ENCODE measurements around the gene SORCS1. TPM values are rescaled to one million over a fixed set of nuclear protein-coding genes. Genes with fewer than 3 reads are reported as not detected.

Gene SORCS1
- total and polyA plus RNA-seq, 2 of the 13 experiments (the other 11 are each of a cell fraction or from before 2014, with no cell fraction given) = not detected

DNA sequence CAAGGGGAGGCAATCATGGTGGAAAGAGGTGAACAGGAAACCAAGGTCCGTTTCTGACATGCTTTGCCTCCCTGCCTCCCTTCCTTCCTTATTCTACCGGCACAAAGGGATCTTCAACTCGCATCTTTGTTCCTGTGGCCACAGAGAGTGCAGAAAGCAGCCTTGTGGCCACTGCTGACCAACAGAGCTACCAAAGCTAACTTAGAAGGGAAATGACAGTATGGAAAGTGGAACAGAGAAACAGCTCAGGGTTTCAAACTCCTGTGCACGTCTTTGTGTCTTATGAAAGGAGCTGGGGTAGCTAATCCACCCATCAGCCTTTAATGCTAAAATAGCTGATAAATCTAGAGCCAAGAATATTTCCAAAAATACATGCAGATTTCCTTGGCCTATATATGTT lies 588.0 kb downstream of the SORCS1 start:
- Histone ChIP-seq H3K27me3 (ENCODE audit: control insufficient read depth in 1 of 2, insufficient read depth in 2 of 2, low read length in 2 of 2) (no peaks in the 10 kb centered on the region), H3K4me1 (ENCODE audit: insufficient read depth, low read length) (no peaks in the 10 kb centered on the region), H2AFZ (ENCODE audit: low read length) (no peak overlapping the region), H3K4me3 (replicated peaks in 1 of 3; ENCODE audit: insufficient read depth in 1 of 3, low read depth in 2 of 3, low read length in 3 of 3) (no peak overlapping the region), H3K27ac (ENCODE audit: extremely low read length, insufficient read depth, low read length) (no peak overlapping the region), H3K4me2 (ENCODE audit: low read depth, low read length) (no peak overlapping the region), H3K79me2 (ENCODE audit: insufficient read depth, low read length) (no peaks in the 10 kb centered on the region), H3K9me3 (ENCODE audit: low read length) (no peaks in the 10 kb centered on the region), H4K20me1 (ENCODE audit: insufficient read depth, low read length) (no peaks in the 10 kb centered on the region), H3K9ac (ENCODE audit: insufficient read depth, low read depth, low read length) (no peak overlapping the region), H3K36me3 (replicated peaks in 1 of 2; ENCODE audit: control insufficient read depth in 1 of 2, insufficient read depth in 2 of 2, low read length in 2 of 2) (no peaks in the 10 kb centered on the region)
- BruUV-seq (replicated peaks) = no TSS peak
- DNase-seq (ENCODE audit: low spot score) (no peak), ATAC-seq (no peak), FAIRE-seq (no peak)
- TF ChIP-seq JUNB (CRISPR knock-in tag; IDR thresholded peaks at IDR 0.05; ENCODE audit: borderline replicate concordance) = no peak
- TF ChIP-seq ZNF234 (CRISPR knock-in tag; conservative IDR thresholded peaks at IDR 0.05) = no peak
- TF ChIP-seq, protein P1, sequence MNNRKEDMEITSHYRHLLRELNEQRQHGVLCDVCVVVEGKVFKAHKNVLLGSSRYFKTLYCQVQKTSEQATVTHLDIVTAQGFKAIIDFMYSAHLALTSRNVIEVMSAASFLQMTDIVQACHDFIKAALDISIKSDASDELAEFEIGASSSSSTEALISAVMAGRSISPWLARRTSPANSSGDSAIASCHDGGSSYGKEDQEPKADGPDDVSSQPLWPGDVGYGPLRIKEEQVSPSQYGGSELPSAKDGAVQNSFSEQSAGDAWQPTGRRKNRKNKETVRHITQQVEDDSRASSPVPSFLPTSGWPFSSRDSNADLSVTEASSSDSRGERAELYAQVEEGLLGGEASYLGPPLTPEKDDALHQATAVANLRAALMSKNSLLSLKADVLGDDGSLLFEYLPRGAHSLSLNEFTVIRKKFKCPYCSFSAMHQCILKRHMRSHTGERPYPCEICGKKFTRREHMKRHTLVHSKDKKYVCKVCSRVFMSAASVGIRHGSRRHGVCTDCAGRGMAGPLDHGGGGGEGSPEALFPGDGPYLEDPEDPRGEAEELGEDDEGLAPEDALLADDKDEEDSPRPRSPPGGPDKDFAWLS (CRISPR knock-in tag; IDR thresholded peaks at IDR 0.05; ENCODE audit: borderline replicate concordance) = no peak
- no peak for TF ChIP-seq AKAP8 (CRISPR knock-in tag; IDR thresholded peaks at IDR 0.05)
- no peak for TF ChIP-seq HDAC2 (CRISPR knock-in tag; IDR thresholded peaks at IDR 0.05)
- TF ChIP-seq REPIN1 (CRISPR knock-in tag; IDR thresholded peaks at IDR 0.05; ENCODE audit: borderline replicate concordance, low read depth) = no peak
- TF ChIP-seq ZFP36L1 (CRISPR knock-in tag; IDR thresholded peaks at IDR 0.05) = no peak
- TF ChIP-seq, protein P2, sequence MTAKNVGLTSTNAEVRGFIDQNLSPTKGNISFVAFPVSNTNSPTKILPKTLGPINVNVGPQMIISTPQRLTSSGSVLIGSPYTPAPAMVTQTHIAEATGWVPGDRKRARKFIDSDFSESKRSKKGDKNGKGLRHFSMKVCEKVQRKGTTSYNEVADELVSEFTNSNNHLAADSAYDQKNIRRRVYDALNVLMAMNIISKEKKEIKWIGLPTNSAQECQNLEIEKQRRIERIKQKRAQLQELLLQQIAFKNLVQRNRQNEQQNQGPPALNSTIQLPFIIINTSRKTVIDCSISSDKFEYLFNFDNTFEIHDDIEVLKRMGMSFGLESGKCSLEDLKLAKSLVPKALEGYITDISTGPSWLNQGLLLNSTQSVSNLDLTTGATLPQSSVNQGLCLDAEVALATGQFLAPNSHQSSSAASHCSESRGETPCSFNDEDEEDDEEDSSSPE (CRISPR knock-in tag; IDR thresholded peaks at IDR 0.05) = no peak
- no peak for TF ChIP-seq SNRNP70 (IDR thresholded peaks at IDR 0.05; ENCODE audit: low read depth, low read length)
- no peak for TF ChIP-seq GTF3A (CRISPR knock-in tag; conservative IDR thresholded peaks at IDR 0.05)
- TF ChIP-seq PAX8 (CRISPR knock-in tag; IDR thresholded peaks at IDR 0.05; ENCODE audit: borderline replicate concordance) = no peak
- no peak for TF ChIP-seq ZSCAN21 (CRISPR knock-in tag; IDR thresholded peaks at IDR 0.05; ENCODE audit: borderline replicate concordance)
- TF ChIP-seq, protein P3, sequence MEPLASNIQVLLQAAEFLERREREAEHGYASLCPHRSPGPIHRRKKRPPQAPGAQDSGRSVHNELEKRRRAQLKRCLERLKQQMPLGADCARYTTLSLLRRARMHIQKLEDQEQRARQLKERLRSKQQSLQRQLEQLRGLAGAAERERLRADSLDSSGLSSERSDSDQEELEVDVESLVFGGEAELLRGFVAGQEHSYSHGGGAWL (CRISPR knock-in tag; IDR thresholded peaks at IDR 0.05) = no peak
- TF ChIP-seq, protein P4, sequence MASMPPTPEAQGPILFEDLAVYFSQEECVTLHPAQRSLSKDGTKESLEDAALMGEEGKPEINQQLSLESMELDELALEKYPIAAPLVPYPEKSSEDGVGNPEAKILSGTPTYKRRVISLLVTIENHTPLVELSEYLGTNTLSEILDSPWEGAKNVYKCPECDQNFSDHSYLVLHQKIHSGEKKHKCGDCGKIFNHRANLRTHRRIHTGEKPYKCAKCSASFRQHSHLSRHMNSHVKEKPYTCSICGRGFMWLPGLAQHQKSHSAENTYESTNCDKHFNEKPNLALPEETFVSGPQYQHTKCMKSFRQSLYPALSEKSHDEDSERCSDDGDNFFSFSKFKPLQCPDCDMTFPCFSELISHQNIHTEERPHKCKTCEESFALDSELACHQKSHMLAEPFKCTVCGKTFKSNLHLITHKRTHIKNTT (CRISPR knock-in tag; IDR thresholded peaks at IDR 0.05) = no peak
- TF ChIP-seq NBN (conservative IDR thresholded peaks at IDR 0.05) = no peak
- no peak for TF ChIP-seq NCOA5 (CRISPR knock-in tag; IDR thresholded peaks at IDR 0.05)
- intact Hi-C loops (cut with micrococcal nuclease; ENCODE audit: unreplicated experiment) (loop anchor here (10.0 kb wide), 1 partner anchor 782 kb away; no protein-coding TSS in a partner anchor), in situ Hi-C loops (cut with HindIII; ENCODE audit: extremely low pct_ligation_motif_present, low pct_unique_long_range_greater_than_20kb) (no loop called here)
- 2% methylated on average over 4 of the region's 4 CpGs for WGBS (ENCODE audit: low lambda C conversion rate)
- CTCF ChIA-PET (ENCODE audit: low intra/inter-chr PET ratio, low total read pairs) = no interaction called here
- POLR2A ChIA-PET = no interaction called here

Measured in HepG2 (cell line).